HG03135 (cell line): ENCODE data around the gene SNAPC4.

Experiments used
- ATAC-seq: cut with Tn5 transposase; IDR thresholded peaks from one replicate; pipeline ENCODE4 v1.9.1; 2021; ENCODE audit warnings: mild to moderate bottlenecking, moderate library complexity; ENCODE audit not compliant: unreplicated experiment

The SNAPC4 gene, protein sequence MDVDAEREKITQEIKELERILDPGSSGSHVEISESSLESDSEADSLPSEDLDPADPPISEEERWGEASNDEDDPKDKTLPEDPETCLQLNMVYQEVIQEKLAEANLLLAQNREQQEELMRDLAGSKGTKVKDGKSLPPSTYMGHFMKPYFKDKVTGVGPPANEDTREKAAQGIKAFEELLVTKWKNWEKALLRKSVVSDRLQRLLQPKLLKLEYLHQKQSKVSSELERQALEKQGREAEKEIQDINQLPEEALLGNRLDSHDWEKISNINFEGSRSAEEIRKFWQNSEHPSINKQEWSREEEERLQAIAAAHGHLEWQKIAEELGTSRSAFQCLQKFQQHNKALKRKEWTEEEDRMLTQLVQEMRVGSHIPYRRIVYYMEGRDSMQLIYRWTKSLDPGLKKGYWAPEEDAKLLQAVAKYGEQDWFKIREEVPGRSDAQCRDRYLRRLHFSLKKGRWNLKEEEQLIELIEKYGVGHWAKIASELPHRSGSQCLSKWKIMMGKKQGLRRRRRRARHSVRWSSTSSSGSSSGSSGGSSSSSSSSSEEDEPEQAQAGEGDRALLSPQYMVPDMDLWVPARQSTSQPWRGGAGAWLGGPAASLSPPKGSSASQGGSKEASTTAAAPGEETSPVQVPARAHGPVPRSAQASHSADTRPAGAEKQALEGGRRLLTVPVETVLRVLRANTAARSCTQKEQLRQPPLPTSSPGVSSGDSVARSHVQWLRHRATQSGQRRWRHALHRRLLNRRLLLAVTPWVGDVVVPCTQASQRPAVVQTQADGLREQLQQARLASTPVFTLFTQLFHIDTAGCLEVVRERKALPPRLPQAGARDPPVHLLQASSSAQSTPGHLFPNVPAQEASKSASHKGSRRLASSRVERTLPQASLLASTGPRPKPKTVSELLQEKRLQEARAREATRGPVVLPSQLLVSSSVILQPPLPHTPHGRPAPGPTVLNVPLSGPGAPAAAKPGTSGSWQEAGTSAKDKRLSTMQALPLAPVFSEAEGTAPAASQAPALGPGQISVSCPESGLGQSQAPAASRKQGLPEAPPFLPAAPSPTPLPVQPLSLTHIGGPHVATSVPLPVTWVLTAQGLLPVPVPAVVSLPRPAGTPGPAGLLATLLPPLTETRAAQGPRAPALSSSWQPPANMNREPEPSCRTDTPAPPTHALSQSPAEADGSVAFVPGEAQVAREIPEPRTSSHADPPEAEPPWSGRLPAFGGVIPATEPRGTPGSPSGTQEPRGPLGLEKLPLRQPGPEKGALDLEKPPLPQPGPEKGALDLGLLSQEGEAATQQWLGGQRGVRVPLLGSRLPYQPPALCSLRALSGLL (N-terminal part only)

DNA sequence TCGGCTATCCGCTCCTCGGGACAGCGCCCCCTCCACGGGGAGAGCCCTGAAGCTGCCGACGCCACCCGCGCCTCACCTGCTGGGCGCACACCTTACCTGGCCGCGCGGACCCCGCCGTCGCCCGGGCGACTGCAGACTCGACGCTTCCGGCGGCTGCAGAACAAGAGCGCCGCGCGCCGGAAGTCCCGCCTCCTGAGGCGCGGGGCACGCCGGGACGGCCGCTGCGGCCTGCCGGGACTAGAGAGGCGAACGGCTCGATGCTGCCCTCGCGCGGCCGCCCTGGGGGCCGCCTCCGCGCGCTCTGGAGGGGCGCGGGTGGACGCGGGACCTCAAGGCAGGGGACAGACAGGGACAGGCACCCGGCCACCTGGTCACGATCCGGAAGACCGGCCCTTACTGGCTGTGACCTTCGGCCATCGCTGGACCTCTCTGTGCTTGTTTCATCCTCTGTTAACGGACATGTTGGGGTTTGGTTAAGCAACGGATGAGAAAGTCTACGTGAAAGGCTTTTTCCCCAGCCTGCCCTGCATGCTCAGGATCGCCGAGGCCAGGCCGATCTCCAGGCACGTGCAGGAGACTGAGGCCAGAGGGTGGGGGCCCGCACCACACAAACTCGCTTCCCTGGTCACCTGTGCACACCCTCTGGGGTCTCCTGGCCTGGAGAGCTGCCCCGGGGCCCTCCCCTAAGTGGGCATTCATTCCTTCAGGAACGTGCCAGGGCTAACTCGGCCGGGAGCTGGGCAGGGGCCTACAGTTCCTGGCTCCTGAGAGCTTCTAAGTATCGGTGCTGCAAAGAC, at the start of gene SNAPC4:
Gene SNAPC4, minus strand, starts transcription at position 133 of the 797 bp plus-strand sequence. CDS start 1,742 bp downstream, outside the sequence.
- ATAC-seq = peak; percentile 62

DNA sequence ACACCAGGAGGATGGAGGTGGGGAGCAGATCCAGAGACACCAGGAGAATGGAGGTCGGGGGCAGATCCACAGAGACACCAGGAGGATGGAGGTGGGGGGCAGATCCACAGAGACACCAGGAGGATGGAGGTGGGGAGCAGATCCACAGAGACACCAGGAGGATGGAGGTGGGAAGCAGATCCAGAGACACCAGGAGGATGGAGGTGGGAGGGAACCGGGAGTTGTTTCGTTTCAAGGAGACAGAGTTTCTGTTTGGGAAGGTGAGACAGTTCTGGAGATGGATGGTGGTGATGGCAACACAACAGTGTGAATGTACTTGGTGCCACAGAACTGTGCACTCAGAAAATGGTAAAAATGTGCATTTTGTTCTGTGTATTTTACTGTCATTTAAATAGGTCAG, 48.7 kb upstream of the SNAPC4 start:
- no peak for ATAC-seq

DNA sequence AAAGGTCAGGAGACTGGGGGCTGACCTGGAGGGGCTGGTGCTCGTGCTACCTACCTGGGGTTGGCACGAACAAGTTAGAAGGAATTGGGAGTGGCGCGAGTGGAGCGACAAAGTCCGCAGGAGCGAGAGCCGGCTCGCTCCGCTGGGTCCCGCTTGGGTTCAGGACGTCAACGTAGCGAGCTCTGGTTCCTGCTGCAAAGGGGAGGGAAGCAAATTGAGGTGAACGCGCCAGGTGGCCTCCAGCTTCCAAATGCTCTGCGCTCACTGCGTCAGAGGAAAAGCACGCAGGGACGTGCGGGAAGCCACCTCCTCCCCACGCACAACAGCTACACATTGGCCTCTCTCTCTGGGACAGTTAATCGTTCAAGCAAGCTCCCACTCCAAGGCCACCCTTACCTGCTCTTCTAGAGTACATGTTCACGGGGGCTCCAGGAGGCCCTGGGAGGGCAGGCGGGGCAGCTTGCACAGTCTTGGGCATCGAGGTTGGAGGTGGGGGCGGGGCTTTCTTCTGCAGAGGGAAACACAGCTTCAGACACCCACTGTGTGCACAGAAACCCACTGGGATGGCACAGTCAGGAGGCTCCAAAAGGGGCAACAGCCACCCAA, 47.3 kb upstream of the SNAPC4 start:
- ATAC-seq = no peak

GRCh38 chr9:136445799-136446198, 45.8 kb upstream of the SNAPC4 start:
- no peak for ATAC-seq

GRCh38 chr9:136444102-136444501, 44.1 kb upstream of the SNAPC4 start:
- ATAC-seq = no peak

- ATAC-seq = no peak
Measured at GRCh38 chr9:136443687-136444086, 43.7 kb upstream of the SNAPC4 start.

- ATAC-seq = no peak
Measured at GRCh38 chr9:136443087-136443486, 43.1 kb upstream of the SNAPC4 start.

GRCh38 chr9:136442265-136442664, 42.3 kb upstream of the SNAPC4 start:
- ATAC-seq = no peak

- no peak for ATAC-seq
Measured at GRCh38 chr9:136441681-136442245, 41.8 kb upstream of the SNAPC4 start.

DNA sequence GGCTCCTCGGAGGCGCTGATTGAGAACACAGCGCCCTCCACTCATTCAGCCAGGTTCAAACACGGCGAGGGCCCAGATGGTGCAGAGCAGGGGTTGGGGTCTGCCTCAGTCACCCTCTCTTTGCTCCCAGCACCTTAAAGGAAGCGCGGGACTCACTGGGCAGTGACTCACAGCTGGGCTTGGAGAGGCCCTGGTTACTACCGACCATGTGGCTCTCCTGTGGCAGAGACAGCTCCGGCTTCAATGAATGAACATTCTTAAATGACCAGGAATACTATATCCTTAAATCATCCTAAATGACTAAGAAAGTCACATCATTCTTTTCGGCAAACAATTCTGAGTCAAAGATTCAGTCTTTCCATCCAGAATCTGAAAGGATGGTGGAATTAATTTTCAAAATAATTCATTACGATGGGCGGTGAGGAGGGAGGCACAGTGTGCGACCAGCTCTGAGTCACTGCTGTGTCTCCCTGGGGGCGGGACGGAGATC, 41.3 kb upstream of the SNAPC4 start:
- ATAC-seq = no peak

DNA sequence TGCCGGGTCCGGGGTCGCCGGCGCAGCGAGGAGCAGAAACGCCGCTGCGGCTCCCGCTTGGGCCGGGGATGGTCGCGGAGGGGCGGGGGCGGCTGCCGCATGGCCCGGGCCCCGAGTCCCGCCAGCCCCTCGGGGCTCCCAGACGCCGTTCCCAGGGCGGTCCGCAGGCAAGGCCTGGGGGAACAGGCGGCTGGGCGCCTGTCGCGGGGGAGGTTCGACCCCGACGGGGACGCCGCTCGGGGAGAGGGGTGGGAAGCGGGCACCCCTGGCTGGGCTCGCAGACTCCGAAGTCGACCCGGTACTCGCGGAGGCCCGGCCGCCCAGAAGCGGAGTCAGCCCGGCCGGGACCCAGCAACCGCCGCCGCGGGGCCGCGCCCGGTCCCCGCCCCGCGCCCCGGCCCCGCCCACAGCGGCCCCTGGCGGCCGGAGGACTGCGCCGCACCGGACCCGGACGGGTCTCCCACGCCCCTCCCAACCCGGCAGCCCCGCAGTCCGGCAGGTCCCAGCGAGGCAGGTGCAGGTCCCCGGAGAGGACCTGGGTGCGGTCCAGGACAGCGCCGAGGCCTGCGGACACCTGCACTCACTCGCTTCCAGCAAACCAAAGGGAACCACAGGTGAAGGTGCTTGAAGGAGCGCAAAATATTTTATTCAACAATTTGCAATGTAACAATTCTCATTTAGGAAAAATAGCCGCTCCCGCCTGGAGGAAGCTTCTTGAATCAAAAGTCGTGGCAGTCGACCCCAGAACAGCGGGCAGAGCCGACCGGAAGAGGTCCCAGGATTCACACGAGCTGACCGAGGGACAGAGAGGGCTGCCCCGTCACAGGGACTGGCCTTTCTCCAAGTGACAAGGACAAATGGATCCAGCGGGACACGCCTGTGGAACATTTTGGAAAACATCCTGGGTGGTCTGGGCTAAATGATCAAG, 39.8 kb upstream of the SNAPC4 start, which contains the start of gene INPP5E:
Gene INPP5E, minus strand, starts transcription at position 365 of the 928 bp plus-strand sequence. CDS start 426 bp downstream, outside the sequence.
- peak; percentile 71 for ATAC-seq

- peak; percentile 47 for ATAC-seq
Measured at GRCh38 chr9:136438548-136439480, 38.8 kb upstream of the SNAPC4 start.

GRCh38 chr9:136437839-136438547, 38.0 kb upstream of the SNAPC4 start:
- ATAC-seq = no peak

- ATAC-seq = no peak
Measured at GRCh38 chr9:136437430-136437829, 37.5 kb upstream of the SNAPC4 start.

GRCh38 chr9:136436055-136436634, 36.2 kb upstream of the SNAPC4 start:
- ATAC-seq = no peak
